Measurements from ENCODE around the gene MYO1D.

MYO1D gene

DNA sequence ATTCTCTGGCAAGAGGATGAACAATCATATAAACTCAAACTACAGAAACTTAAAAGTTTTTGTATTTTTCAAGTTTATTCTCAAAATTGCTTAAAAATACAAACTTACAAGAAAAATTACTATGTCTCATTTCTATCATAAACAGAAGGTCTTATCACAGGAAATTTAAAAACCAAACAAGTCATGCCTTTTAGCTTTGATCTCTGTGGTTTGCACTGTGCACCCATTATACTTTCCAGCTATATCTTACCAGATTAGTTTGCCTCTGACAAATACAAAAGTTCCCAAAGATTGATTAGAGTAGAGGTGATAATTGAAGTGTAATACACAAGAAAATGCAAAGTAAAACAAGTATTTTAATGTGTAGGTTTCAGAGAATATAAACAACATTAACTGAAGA lies 117.4 kb downstream of the MYO1D start:
- TF ChIP-seq TEAD4 (IDR thresholded peaks at IDR 0.05) (no peak), FOXM1 (IDR thresholded peaks at IDR 0.05; ENCODE audit: borderline replicate concordance, low read depth) (no peak), YY1 (IDR thresholded peaks at IDR 0.05; ENCODE audit: low read depth) (no peak), EGR1 (IDR thresholded peaks at IDR 0.05) (no peak), NFIC (IDR thresholded peaks at IDR 0.05) (no peak), RAD21 (IDR thresholded peaks at IDR 0.05; ENCODE audit: low read depth) (no peak)
- TF ChIP-seq, protein P1, sequence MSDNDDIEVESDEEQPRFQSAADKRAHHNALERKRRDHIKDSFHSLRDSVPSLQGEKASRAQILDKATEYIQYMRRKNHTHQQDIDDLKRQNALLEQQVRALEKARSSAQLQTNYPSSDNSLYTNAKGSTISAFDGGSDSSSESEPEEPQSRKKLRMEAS (IDR thresholded peaks at IDR 0.05): no peak

DNA sequence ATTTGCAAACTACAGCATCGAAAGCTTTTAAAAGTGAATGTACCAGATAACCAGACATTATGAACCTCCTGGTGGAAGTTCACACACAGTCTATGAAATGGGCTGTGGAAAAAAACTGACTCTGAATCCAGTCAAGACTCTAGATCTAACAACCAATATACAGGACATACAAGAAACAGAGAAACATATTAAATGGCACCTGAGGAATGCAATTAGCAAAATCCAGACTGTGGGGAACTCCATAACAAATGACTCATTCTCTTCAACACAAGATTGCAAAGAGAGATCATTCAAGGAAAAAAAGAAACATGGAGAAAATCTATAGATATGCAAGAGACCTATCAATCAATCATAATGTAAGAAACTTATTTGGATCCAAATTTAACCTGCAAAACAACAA lies 119.0 kb downstream of the MYO1D start:
- TF ChIP-seq YY1 (IDR thresholded peaks at IDR 0.05; ENCODE audit: low read depth) (no peak), NFIC (IDR thresholded peaks at IDR 0.05) (no peak), TCF12 (IDR thresholded peaks at IDR 0.05; ENCODE audit: low read depth) (no peak), ZBTB7A (IDR thresholded peaks at IDR 0.05; ENCODE audit: low read depth) (no peak), FOXM1 (IDR thresholded peaks at IDR 0.05; ENCODE audit: borderline replicate concordance, low read depth) (no peak), TEAD4 (IDR thresholded peaks at IDR 0.05) (no peak), CEBPB (IDR thresholded peaks at IDR 0.05) (no peak), EGR1 (IDR thresholded peaks at IDR 0.05) (no peak), EP300 (IDR thresholded peaks at IDR 0.05; ENCODE audit: borderline replicate concordance) (no peak)
- TF ChIP-seq, protein P2, sequence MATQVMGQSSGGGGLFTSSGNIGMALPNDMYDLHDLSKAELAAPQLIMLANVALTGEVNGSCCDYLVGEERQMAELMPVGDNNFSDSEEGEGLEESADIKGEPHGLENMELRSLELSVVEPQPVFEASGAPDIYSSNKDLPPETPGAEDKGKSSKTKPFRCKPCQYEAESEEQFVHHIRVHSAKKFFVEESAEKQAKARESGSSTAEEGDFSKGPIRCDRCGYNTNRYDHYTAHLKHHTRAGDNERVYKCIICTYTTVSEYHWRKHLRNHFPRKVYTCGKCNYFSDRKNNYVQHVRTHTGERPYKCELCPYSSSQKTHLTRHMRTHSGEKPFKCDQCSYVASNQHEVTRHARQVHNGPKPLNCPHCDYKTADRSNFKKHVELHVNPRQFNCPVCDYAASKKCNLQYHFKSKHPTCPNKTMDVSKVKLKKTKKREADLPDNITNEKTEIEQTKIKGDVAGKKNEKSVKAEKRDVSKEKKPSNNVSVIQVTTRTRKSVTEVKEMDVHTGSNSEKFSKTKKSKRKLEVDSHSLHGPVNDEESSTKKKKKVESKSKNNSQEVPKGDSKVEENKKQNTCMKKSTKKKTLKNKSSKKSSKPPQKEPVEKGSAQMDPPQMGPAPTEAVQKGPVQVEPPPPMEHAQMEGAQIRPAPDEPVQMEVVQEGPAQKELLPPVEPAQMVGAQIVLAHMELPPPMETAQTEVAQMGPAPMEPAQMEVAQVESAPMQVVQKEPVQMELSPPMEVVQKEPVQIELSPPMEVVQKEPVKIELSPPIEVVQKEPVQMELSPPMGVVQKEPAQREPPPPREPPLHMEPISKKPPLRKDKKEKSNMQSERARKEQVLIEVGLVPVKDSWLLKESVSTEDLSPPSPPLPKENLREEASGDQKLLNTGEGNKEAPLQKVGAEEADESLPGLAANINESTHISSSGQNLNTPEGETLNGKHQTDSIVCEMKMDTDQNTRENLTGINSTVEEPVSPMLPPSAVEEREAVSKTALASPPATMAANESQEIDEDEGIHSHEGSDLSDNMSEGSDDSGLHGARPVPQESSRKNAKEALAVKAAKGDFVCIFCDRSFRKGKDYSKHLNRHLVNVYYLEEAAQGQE (IDR thresholded peaks at IDR 0.05; ENCODE audit: low read depth): no peak
- TF ChIP-seq, protein P3, sequence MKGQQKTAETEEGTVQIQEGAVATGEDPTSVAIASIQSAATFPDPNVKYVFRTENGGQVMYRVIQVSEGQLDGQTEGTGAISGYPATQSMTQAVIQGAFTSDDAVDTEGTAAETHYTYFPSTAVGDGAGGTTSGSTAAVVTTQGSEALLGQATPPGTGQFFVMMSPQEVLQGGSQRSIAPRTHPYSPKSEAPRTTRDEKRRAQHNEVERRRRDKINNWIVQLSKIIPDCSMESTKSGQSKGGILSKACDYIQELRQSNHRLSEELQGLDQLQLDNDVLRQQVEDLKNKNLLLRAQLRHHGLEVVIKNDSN (IDR thresholded peaks at IDR 0.05): no peak
- TF ChIP-seq, protein P1 (IDR thresholded peaks at IDR 0.05): no peak

DNA sequence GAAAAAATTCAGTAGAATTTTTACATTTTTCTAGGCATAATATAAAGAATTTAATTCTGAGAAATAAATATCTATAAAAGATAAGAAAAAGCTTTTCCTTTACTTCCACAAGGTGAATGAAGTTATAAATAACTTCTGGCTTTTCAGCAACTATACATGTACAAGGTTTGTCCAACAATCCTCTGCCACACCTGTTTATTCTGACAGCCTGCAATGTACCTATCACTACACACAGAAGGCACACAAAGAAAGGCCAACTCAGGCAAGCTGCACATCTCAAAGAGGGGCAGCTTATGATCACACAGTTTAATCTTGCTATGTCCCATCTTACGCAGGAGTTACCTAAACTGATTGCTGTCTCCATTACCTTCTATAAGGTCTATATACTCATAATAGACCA lies 120.2 kb downstream of the MYO1D start:
- TF ChIP-seq NFIC (IDR thresholded peaks at IDR 0.05): no peak
- no peak for TF ChIP-seq EGR1 (IDR thresholded peaks at IDR 0.05)
- TF ChIP-seq, protein P3 (IDR thresholded peaks at IDR 0.05): no peak
- TF ChIP-seq, protein P1 (IDR thresholded peaks at IDR 0.05): no peak
- TF ChIP-seq TEAD4 (IDR thresholded peaks at IDR 0.05): no peak
- TF ChIP-seq YY1 (IDR thresholded peaks at IDR 0.05; ENCODE audit: low read depth): no peak
- TF ChIP-seq, protein P2 (IDR thresholded peaks at IDR 0.05; ENCODE audit: low read depth): no peak

DNA sequence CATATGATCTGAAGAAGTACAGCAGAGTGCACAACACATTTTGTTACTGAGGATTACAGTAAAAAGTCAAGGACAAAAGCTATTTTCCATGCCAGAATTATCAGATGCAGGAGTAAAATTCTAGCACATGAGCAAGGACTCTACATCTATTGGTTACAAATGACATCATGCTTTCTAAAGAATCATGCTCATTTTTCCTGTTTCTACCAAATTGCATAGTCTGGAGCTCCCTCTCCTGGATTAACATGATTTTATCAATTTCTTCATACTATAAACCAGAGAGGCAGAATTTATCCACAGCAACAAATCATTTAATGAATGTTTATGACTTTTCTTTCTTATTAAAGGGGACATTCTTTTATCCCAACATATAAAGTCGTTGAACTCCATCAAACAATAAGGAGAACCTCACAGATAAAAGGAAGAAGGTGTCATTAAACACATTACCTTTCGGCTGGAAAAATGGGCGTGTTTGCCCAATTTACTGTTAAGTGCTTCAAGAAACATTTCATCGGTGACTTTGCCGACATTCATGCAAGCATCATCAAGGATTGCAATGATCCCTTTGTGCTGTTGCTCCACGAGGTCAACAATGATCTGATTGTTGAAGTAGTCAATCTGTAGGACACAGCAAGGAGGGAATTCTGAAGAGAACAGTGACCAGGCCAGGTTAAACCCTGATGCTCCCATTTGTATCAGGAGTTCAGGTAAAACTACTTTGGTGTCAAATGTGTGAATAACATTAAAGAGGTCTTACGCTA lies 121.7 kb downstream of the MYO1D start:
- TF ChIP-seq CEBPB (IDR thresholded peaks at IDR 0.05): no peak
- TF ChIP-seq EGR1 (IDR thresholded peaks at IDR 0.05): no peak
- TF ChIP-seq FOXM1 (IDR thresholded peaks at IDR 0.05; ENCODE audit: borderline replicate concordance, low read depth): no peak
- no peak for TF ChIP-seq TAF1 (IDR thresholded peaks at IDR 0.05; ENCODE audit: low read depth)
- TF ChIP-seq YY1 (IDR thresholded peaks at IDR 0.05; ENCODE audit: low read depth): no peak
- TF ChIP-seq ZBTB7A (IDR thresholded peaks at IDR 0.05; ENCODE audit: low read depth): no peak
- TF ChIP-seq, protein P2 (IDR thresholded peaks at IDR 0.05; ENCODE audit: low read depth): no peak
- TF ChIP-seq RAD21 (IDR thresholded peaks at IDR 0.05; ENCODE audit: low read depth): peak; percentile 74
- TF ChIP-seq NFIC (IDR thresholded peaks at IDR 0.05): no peak
- TF ChIP-seq, protein P3 (IDR thresholded peaks at IDR 0.05): peak; percentile 39; the same call in 1 of the 2 replicates
- no peak for TF ChIP-seq EP300 (IDR thresholded peaks at IDR 0.05; ENCODE audit: borderline replicate concordance)
- no peak for TF ChIP-seq CREB1 (IDR thresholded peaks at IDR 0.05; ENCODE audit: low read depth)

Data from Ishikawa (cell line).